Erythroblast (primary cell): ENCODE data around the gene GPC6.

Source experiments
- DNase-seq, 2 experiments: peaks; one replicate each; lab custom pipeline; 2025; lab: John Stamatoyannopoulos, UW
- GATA1 ChIP-seq: IDR thresholded peaks from 2 replicates; pipeline ENCODE4 v1.6.1; 2011; ENCODE audit warnings: low read depth, mild to moderate bottlenecking, control low read depth, low read length, moderate library complexity
- POLR2A ChIP-seq: IDR thresholded peaks from 2 replicates; pipeline ENCODE4 v1.6.1; 2011; ENCODE audit warnings: mild to moderate bottlenecking, low read length

Gene GPC6

GRCh38 chr13:93621966-93622365 lies 395.4 kb downstream of the GPC6 start:
- no peak for DNase-seq
- no peak for TF ChIP-seq GATA1
- no peak for TF ChIP-seq POLR2A

DNA sequence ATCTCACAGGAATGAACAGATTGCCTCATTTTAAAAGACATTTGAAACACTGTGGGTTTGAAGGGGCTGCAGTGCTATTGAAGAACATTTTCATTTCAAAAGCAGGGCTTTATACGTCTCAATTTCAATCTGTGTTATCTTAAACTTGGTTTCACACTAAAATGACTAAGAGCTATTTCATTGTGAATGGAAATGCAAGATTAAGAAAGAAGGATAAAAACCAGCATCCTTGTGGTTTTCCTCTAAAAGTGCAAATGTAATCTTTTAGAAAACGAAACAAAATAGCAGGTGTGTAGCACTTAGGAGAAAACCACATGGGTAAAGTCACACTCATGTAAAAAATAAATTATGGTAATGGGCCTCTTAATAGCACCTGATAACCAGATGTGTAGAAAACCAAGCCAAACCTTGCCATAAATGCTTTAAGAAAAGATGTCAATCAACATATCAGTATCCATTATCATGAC lies 397.7 kb downstream of the GPC6 start:
- TF ChIP-seq POLR2A = no peak
- TF ChIP-seq GATA1 = no peak
- DNase-seq = no peak

DNA sequence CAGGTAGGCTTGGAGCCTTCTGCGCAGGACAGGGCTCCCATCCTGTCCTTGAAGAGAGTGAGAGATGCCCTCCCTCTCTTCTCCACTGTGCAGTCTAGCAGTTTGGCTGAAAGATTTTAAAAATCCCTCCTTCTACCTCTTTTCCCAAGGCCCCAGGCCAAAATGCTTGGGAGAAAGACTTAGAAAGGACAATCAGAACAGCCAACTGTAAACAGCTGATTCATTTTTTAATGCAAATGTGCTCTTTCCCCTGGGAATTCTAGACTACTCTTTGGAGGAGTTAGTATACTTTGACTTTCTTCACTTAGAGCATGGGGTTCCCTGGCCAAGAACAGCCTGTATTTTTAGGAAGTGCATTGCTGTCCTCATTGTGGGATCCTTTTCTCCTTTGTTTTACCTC lies 398.9 kb downstream of the GPC6 start:
- DNase-seq = no peak
- TF ChIP-seq GATA1 (no peak), POLR2A (no peak)

DNA sequence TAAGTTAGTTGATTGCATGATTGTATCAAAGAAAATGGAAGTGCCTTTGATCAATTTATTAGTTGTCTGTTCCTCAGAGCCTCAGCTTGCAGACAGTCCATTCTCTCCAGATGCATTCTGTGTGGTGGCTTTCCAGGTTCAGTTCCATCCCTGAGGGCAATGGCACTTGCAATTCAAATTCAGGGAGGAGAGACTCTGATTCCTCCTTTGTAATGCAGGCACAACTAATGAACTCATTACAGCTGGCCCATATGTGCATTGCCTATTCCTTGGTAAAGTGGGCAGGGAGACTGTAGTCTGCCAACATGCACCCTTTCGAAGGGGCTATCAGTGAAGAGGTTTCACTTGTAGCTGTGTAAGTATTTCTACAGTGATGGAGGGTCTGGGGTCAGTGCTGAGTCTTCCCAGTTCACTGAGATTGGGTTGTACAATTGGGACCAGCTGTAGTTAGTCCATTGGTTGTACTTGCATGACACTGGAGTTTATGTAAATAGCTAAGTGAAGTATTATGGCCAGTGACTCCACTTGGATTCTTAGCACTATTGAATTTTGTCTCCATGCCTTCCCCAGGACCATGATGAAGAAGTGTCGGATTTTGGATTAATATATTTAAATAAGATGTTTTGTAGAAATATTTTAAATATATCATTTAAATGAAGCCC lies 401.7 kb downstream of the GPC6 start:
- TF ChIP-seq GATA1 (no peak), POLR2A (no peak)
- no peak for DNase-seq

- DNase-seq = no peak
- TF ChIP-seq POLR2A = no peak
Observed at GRCh38 chr13:93635616-93636032, 409.0 kb downstream of the GPC6 start.

DNA sequence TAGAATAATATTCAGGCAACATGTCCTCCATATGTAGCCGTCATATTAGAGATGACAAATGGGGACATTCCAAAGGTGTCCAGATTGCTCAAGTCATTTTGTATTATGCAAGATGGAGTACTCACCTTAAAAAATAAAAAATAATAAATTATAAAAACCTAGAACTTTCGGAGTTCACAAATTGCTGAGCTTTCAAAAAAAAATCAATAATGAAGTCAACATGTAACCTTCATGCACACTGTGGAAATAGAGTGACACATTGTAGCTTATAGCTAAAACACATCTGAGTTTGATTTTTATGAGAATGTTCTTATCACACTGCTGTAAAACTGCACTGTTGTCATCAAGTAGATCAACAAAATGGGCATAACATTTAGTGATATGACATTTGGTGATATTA lies 411.2 kb downstream of the GPC6 start:
- TF ChIP-seq GATA1 (no peak), POLR2A (no peak)
- DNase-seq = no peak

DNA sequence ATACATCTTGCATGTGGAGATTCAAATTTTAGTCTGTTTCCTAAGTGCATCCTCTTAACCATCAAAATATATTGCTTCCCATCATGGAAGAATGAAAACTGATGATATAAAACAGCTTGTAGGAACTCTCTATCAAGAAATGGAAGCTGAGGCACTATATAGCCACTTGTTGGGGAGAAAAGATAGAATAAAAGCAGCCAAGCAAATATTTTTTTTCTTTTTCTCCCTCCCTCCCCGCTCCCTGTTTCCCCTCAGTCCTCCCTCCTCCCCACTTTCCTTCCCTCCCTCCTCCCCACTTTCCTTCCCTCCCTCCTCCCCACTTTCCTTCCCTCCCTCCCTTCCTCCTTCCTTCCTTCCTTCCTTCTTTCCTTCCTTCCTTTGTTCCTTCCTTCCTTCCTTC lies 413.8 kb downstream of the GPC6 start:
- TF ChIP-seq POLR2A = no peak
- TF ChIP-seq GATA1 = no peak
- DNase-seq = no peak

DNA sequence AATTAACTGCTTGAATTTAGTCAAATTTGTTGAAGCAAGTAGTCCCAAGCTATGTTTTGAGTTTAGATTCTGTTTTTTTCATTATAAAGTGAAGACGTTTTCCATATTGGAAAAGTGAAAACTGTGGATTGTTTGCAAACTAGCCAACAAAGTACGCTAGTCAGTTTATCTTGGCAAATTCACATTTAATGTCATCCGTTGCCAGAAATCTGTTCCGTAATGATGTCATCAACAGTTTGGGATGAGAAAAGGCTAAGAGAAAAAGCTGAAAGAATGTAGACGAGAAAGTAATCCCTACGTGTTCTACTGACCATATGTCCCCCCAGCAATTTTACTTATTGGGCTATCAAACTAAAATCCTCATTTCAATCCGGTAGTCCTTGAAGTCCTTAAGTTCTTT lies 419.6 kb downstream of the GPC6 start:
- DNase-seq = no peak
- no peak for TF ChIP-seq POLR2A
- TF ChIP-seq GATA1 = no peak

DNA sequence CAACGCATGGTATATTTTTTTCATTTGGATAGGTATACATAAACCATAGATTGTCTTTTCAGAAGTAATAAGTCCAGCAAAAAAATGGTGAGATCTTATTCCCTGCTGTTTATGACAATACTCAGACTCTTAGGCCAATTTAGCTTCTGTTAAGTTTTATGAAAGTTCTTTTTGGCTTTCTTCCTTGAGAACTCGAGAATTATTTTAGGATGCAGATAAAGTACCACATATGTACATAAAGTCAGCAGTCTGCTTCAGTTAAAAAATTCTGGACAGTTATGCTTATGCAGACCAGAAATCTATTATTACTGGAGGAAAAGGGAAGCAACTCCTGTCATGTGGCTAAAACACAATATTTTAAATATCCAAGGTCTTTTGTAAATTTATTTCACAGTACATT lies 422.9 kb downstream of the GPC6 start:
- no peak for TF ChIP-seq POLR2A
- no peak for DNase-seq

DNA sequence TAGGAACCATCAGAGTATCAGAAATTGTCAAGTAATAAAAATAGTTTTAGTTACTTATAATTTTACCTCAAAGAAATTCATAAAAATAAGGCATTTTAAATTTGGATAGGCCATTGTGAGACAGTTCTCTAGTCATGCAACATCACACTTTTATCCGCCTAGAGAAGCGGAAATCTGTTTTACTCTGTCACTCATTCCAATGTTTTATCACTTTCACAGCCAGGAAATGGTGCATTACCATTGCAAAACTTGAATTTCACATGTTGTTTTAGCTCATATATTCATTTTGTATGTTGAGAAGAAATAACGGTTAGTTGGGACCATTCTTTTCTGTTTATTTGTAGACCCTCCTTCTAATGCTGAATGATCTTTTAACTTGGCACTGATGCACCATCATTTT lies 427.2 kb downstream of the GPC6 start:
- TF ChIP-seq GATA1 = no peak
- TF ChIP-seq POLR2A = no peak

DNA sequence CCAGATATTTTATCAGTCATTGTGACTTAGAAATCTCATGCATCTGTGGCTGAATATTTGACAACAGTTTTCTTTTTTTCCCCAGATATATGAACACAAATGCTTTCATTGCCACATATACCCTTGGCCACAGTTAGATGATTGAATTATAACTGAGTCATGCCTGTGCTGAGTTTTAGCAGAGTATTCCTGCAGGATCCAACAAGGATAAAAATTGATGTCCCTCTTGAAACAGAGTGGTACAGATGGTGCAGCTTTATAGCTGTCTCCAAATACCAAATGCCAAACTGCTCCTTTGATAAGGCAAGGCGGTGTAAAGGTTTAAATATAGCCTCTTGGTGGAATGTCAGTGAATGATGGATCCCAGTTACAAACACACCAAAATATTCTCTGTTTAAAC lies 428.5 kb downstream of the GPC6 start:
- TF ChIP-seq POLR2A = no peak
- no peak for TF ChIP-seq GATA1
- DNase-seq = no peak

More for the DNA sequence above, 427.2 kb downstream of the GPC6 start:
- no peak for DNase-seq

GRCh38 chr13:93660391-93661063 lies 433.9 kb downstream of the GPC6 start:
- TF ChIP-seq GATA1 = no peak
- TF ChIP-seq POLR2A = no peak
- no peak for DNase-seq

DNA sequence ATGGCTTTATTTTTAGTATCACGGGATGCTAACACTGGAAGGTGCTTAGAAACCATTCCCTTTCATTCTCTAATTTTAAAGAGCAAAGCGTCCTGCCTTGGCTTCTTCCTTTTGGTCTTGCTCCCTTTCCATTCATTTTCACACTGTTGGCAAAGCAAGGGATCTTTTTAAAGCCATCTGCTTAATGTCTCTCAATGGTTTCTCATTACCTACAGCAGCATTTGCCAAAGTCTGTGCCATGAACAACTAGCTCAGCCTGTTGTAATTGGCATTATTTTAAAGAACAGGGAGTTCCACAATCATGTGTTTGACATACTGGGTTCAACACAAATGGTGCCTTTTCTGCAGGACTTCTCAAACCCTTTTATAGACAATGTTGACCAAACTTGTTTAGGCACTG lies 444.3 kb downstream of the GPC6 start:
- TF ChIP-seq GATA1 = no peak
- no peak for TF ChIP-seq POLR2A
- no peak for DNase-seq

DNA sequence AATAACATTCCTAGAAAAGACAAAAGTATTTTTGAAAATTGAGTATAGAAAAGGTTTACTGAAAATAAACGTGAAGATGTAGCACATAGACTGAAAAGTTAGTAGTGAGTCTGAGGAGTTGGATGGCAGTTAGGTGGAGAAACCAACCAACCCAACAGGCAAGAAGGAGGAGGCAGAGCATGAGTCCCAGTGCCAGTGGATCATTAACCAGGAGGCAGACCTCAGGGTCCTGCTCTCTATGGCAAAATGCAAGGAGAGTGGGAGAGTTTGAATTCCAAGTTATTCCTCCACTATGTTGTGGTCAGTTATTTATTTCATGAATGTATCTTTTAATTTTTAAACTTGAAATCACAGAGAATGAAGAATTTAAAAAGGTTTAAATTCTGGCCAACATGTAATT lies 446.4 kb downstream of the GPC6 start:
- no peak for DNase-seq
- TF ChIP-seq POLR2A = no peak
- TF ChIP-seq GATA1 = no peak

- DNase-seq = no peak
- TF ChIP-seq POLR2A (no peak), GATA1 (no peak)
Observed at GRCh38 chr13:93673885-93674284, 447.3 kb downstream of the GPC6 start.

GRCh38 chr13:93674337-93674755 lies 447.7 kb downstream of the GPC6 start:
- DNase-seq = no peak
- TF ChIP-seq GATA1 (no peak), POLR2A (no peak)

DNA sequence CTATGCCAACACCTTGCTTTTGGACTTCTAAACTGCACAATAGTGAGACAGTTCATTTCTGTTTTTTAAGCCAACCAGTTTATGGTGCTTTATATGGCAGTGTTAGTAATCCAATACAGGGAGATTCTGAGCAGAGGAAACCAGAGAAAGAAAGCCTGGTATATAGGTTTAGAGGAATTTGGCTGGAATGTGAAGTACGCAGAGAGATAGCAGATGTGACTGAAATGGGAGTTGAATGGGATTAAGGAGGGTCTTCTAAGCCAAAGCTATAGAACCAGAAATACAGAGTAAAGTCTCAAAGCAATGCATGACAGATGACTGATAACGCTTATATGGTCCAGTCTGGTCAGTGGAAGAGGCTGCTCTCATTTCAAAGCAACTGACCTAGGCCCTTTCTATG lies 453.7 kb downstream of the GPC6 start:
- no peak for DNase-seq
- TF ChIP-seq POLR2A (no peak), GATA1 (no peak)
